Neural cell (in vitro differentiated cells): ENCODE data around the gene ETAA1.

Experiments
- CTCF ChIP-seq: fragments of 450-650 bp; IDR thresholded peaks from 2 replicates; pipeline ENCODE4 v1.5.1; 2014; ENCODE audit warnings: antibody characterized with exemption, mild to moderate bottlenecking, moderate library complexity; ENCODE audit not compliant: poor library complexity, severe bottlenecking
- EP300 ChIP-seq: fragments of 450-650 bp; conservative IDR thresholded peaks from 2 replicates; pipeline ENCODE4 v1.6.1; 2014; ENCODE audit warnings: antibody characterized with exemption, mild to moderate bottlenecking, moderate library complexity; ENCODE audit not compliant: poor library complexity, severe bottlenecking
- EZH2 ChIP-seq: fragments of 200-600, 300-800 bp; shearing (Covaris generic), sonication (generic); IDR thresholded peaks from 2 replicates; pipeline ENCODE4 v1.6.1; 2014; ENCODE audit warnings: antibody characterized with exemption, low read length, borderline replicate concordance, mild to moderate bottlenecking; ENCODE audit not compliant: insufficient read depth, poor library complexity, severe bottlenecking
- MXI1 ChIP-seq: fragments of 450-650 bp; conservative IDR thresholded peaks from 2 replicates; pipeline ENCODE4 v1.6.1; 2014; ENCODE audit warnings: antibody characterized with exemption, mild to moderate bottlenecking; ENCODE audit not compliant: poor library complexity, severe bottlenecking
- POLR2AphosphoS5 ChIP-seq: IDR thresholded peaks from 2 replicates; pipeline ENCODE4 v1.6.1; 2012
- SMC3 ChIP-seq: fragments of 450-650 bp; conservative IDR thresholded peaks from 2 replicates; pipeline ENCODE4 v1.6.1; 2014; ENCODE audit warnings: antibody characterized with exemption, mild to moderate bottlenecking, moderate library complexity; ENCODE audit not compliant: poor library complexity
- TAF1 ChIP-seq: IDR thresholded peaks from 2 replicates; pipeline ENCODE4 v1.6.1; 2012; ENCODE audit warnings: low read depth
- TF ChIP-seq, protein P1 (sequence below): IDR thresholded peaks from 2 replicates; pipeline ENCODE4 v1.6.1; 2012; ENCODE audit warnings: borderline replicate concordance

GRCh38 chr2:67397143-67397986 lies at the start of gene ETAA1:
- TF ChIP-seq EZH2 (no peak), CTCF (no peak), POLR2AphosphoS5 (peak; percentile 93), MXI1 (peak; percentile 68), SMC3 (no peak), EP300 (no peak), TAF1 (peak; percentile 98)
- TF ChIP-seq, protein P1, sequence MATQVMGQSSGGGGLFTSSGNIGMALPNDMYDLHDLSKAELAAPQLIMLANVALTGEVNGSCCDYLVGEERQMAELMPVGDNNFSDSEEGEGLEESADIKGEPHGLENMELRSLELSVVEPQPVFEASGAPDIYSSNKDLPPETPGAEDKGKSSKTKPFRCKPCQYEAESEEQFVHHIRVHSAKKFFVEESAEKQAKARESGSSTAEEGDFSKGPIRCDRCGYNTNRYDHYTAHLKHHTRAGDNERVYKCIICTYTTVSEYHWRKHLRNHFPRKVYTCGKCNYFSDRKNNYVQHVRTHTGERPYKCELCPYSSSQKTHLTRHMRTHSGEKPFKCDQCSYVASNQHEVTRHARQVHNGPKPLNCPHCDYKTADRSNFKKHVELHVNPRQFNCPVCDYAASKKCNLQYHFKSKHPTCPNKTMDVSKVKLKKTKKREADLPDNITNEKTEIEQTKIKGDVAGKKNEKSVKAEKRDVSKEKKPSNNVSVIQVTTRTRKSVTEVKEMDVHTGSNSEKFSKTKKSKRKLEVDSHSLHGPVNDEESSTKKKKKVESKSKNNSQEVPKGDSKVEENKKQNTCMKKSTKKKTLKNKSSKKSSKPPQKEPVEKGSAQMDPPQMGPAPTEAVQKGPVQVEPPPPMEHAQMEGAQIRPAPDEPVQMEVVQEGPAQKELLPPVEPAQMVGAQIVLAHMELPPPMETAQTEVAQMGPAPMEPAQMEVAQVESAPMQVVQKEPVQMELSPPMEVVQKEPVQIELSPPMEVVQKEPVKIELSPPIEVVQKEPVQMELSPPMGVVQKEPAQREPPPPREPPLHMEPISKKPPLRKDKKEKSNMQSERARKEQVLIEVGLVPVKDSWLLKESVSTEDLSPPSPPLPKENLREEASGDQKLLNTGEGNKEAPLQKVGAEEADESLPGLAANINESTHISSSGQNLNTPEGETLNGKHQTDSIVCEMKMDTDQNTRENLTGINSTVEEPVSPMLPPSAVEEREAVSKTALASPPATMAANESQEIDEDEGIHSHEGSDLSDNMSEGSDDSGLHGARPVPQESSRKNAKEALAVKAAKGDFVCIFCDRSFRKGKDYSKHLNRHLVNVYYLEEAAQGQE: peak; percentile 96
